Smooth muscle cell (in vitro differentiated cells): ENCODE measurements around the gene ATP6V0A1. TPM values are rescaled to one million over a fixed set of nuclear protein-coding genes. Genes with fewer than 3 reads are reported as not detected.
A peak's percentile ranks its signal among the peaks of the same experiment; 100 is the strongest.
"Not testable (repeated sequence)": the region's sequence is repeated elsewhere in the genome, so short reads cannot be mapped to it uniquely, and the experiment has no call there.

ENCODE experiments used
- DNase-seq: peaks from one replicate; lab custom pipeline; 2025; ENCODE audit not compliant: unreplicated experiment; lab: John Stamatoyannopoulos, UW
- H2AFZ ChIP-seq: fragments of 200-600 bp; sonication (generic); 2 replicates; pipeline ENCODE4 v1.6.0; 2016; ENCODE audit warnings: antibody characterized with exemption, low read depth, mild to moderate bottlenecking
- H3F3A ChIP-seq: fragments of 200-600 bp; sonication (generic); 2 replicates; pipeline ENCODE4 v1.6.0; 2017; ENCODE audit warnings: antibody characterized with exemption, low read depth
- H3K27ac ChIP-seq: fragments of 200-600 bp; sonication (generic); 2 replicates; pipeline ENCODE4 v1.5.1; 2016; ENCODE audit warnings: low read depth, mild to moderate bottlenecking
- H3K27me3 ChIP-seq: fragments of 200-600 bp; sonication (generic); 2 replicates; pipeline ENCODE4 v1.6.1; 2016; ENCODE audit warnings: low read depth, mild to moderate bottlenecking
- H3K36me3 ChIP-seq: fragments of 200-600 bp; sonication (generic); 2 replicates; pipeline ENCODE4 v1.5.1; 2016; ENCODE audit warnings: low read depth
- H3K4me1 ChIP-seq: fragments of 200-600 bp; sonication (generic); 2 replicates; pipeline ENCODE4 v1.5.1; 2016; ENCODE audit warnings: low read depth
- H3K4me2 ChIP-seq: fragments of 200-600 bp; sonication (generic); 2 replicates; pipeline ENCODE4 v1.6.0; 2016; ENCODE audit warnings: mild to moderate bottlenecking
- H3K4me3 ChIP-seq: fragments of 200-600 bp; sonication (generic); 2 replicates; pipeline ENCODE4 v1.5.1; 2016; ENCODE audit warnings: mild to moderate bottlenecking
- H3K79me2 ChIP-seq: fragments of 200-600 bp; sonication (generic); 2 replicates; pipeline ENCODE4 v1.6.0; 2016; ENCODE audit warnings: low read depth, mild to moderate bottlenecking
- H3K9ac ChIP-seq: fragments of 200-600 bp; sonication (generic); 2 replicates; pipeline ENCODE4 v1.6.0; 2016; ENCODE audit warnings: low read depth
- H3K9me3 ChIP-seq: fragments of 200-600 bp; sonication (generic); replicated peaks from 2 replicates; pipeline ENCODE4 v1.5.1; 2016; ENCODE audit warnings: low read depth
- H4K20me1 ChIP-seq: fragments of 200-600 bp; sonication (generic); 2 replicates; pipeline ENCODE4 v1.6.0; 2016; ENCODE audit warnings: low read depth
- CTCF ChIP-seq: fragments of 200-600 bp; sonication (generic); IDR thresholded peaks from 2 replicates; pipeline ENCODE4 v1.5.1; 2017; ENCODE audit warnings: borderline replicate concordance, mild to moderate bottlenecking, antibody characterized with exemption; ENCODE audit not compliant: insufficient read depth, poor library complexity, severe bottlenecking
- WGBS: methylation state at CpG from one replicate; pipeline ENCODE4 v1.1.7; 2016; ENCODE audit warnings: low lambda C conversion rate; 5-methylcytosine and 5-hydroxymethylcytosine counted together
- polyA plus RNA-seq: library from polyadenylated mRNA; unstranded; fragments of >200 nt; fragmentation: Nextera tagmentation; extraction: Ambion mirVana; gene quantifications from 2 replicates; pipeline ENCODE4 v1.2.1, GENCODE V29; 2016
- total RNA-seq: library from RNA; depleted of rRNA; stranded (reverse); fragments of >200 nt; gene quantifications from 2 replicates; pipeline ENCODE4 v1.2.3, GENCODE V29; 2014

Gene ATP6V0A1
- total and polyA plus RNA-seq, 2 experiments from 2014 or later, result 27.3 to 54.7 TPM

GRCh38 chr17:42537156-42537805, 78.6 kb downstream of the ATP6V0A1 start:
- Histone ChIP-seq H3F3A (no peaks in the 10 kb centered on the region), H2AFZ (no peak overlapping the region), H3K27me3 (no peaks in the 10 kb centered on the region), H3K4me3 (peak overlapping the region; percentile 65), H3K9ac (peak overlapping the region; percentile 26), H3K79me2 (peaks cover 5% of the 10 kb centered on the region), H3K27ac (no peak overlapping the region), H3K4me1 (no peaks in the 10 kb centered on the region), H4K20me1 (no peaks in the 10 kb centered on the region), H3K4me2 (peak overlapping the region; percentile 85), H3K36me3 (no peaks in the 10 kb centered on the region), H3K9me3 (no peaks in the 10 kb centered on the region)
- DNase-seq, result no peak
- WGBS, result 91% methylated on average over 28 of the region's 31 CpGs
- no peak for TF ChIP-seq CTCF

- Histone ChIP-seq H3K4me3 (no peak overlapping the region), H3K4me2 (no peak overlapping the region), H3K79me2 (peaks cover 5% of the 10 kb centered on the region), H2AFZ (no peak overlapping the region), H3K36me3 (no peaks in the 10 kb centered on the region), H3K9me3 (no peaks in the 10 kb centered on the region), H3K9ac (no peak overlapping the region), H3K27me3 (no peaks in the 10 kb centered on the region), H4K20me1 (no peaks in the 10 kb centered on the region), H3K27ac (no peak overlapping the region), H3K4me1 (no peaks in the 10 kb centered on the region), H3F3A (no peaks in the 10 kb centered on the region)
- 95% methylated on average over 5 of the region's 5 CpGs for WGBS
- no peak for TF ChIP-seq CTCF
- no peak for DNase-seq
Observed at GRCh38 chr17:42537826-42538451, 79.3 kb downstream of the ATP6V0A1 start.

GRCh38 chr17:42538482-42538881, 79.8 kb downstream of the ATP6V0A1 start:
- Histone ChIP-seq H3F3A (no peaks in the 10 kb centered on the region), H3K27me3 (no peaks in the 10 kb centered on the region), H2AFZ (no peak overlapping the region), H3K4me1 (no peaks in the 10 kb centered on the region), H3K79me2 (peaks cover 5% of the 10 kb centered on the region), H3K4me3 (no peak overlapping the region), H3K4me2 (no peak overlapping the region), H3K9ac (no peak overlapping the region), H3K36me3 (no peaks in the 10 kb centered on the region), H3K27ac (no peak overlapping the region), H3K9me3 (no peaks in the 10 kb centered on the region), H4K20me1 (no peaks in the 10 kb centered on the region)
- 98% methylated on average over 14 of the region's 14 CpGs for WGBS
- no peak for DNase-seq
- no peak for TF ChIP-seq CTCF

DNA sequence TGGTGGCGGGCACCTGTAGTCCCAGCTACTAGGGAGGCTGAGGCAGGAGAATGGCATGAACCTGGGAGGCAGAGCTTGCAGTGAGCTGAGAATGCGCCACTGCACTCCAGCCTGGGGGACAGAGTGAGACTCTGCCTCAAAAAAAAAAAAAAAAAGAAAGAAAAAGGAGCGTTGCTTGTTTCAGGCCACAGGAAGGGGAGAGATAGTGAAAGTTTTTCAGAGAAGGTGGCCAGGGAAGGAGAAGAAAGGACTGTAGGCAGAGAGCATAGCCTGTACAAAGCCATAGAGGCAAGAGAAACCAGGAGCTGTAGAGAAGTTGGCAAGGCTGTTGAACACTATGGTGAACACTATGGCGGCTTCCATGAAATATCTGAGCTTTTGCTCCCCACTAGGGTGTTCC, 81.9 kb downstream of the ATP6V0A1 start:
- 96% methylated on average over 4 of the region's 4 CpGs for WGBS
- not testable (repeated sequence) for H3K4me1 ChIP-seq, H4K20me1 ChIP-seq

More for the DNA sequence above, 81.9 kb downstream of the ATP6V0A1 start:
- not testable (repeated sequence) for DNase-seq, H3K27me3 ChIP-seq, H3K9me3 ChIP-seq, H2AFZ ChIP-seq, H3K36me3 ChIP-seq, H3K4me2 ChIP-seq, H3K4me3 ChIP-seq, H3K79me2 ChIP-seq, H3F3A ChIP-seq, H3K9ac ChIP-seq, H3K27ac ChIP-seq
